HepG2 (cell line): ENCODE results near the gene SSU72. TPM values are rescaled to one million over a fixed set of nuclear protein-coding genes. Genes with fewer than 3 reads are reported as not detected.
"Not testable (repeated sequence)": the region's sequence is repeated elsewhere in the genome, so short reads cannot be mapped to it uniquely, and the experiment has no call there.

ENCODE experiments used
- ATAC-seq: fragments of 200-7000 bp; cut with Tn5 transposase; 3 replicates; pipeline ENCODE4 v1.9.1; 2020; ENCODE audit warnings: mild to moderate bottlenecking, moderate library complexity
- BruUV-seq: library from RNA; stranded (reverse); fragments of 400-500 nt; replicated peaks from 2 replicates; lab custom pipeline; 2021; lab: Mats Ljungman, UMichigan
- CTCF ChIA-PET: fragments of 300-600 bp; formaldehyde crosslinking; extraction: SDS; loops from one replicate; lab custom pipeline; 2021; ENCODE audit warnings: low total read pairs, inconsistent platforms, low intra/inter-chr PET ratio; lab: Yijun Ruan, JAX
- POLR2A ChIA-PET: fragments of 350-600 bp; sonication (Branson Sonifier 250); formaldehyde crosslinking; loops from one replicate; lab custom pipeline; 2020; ENCODE audit warnings: antibody characterized with exemption, inconsistent platforms; lab: Yijun Ruan, JAX
- DNase-seq: peaks from one replicate; pipeline ENCODE4 v3.0.0-alpha.2; 2015; ENCODE audit warnings: low spot score
- FAIRE-seq: peaks from 3 replicates; lab custom pipeline; 2011; peaks lifted over from hg19 to GRCh38; lab: Jason Lieb, UNC
- H2AFZ ChIP-seq: one replicate; pipeline ENCODE4 v1.6.1; 2011; ENCODE audit warnings: low read length, inconsistent platforms
- H3K27ac ChIP-seq: fragments of 300-600 bp; 3 replicates; pipeline ENCODE4 v1.8.0; 2011; ENCODE audit warnings: mixed run types, mild to moderate bottlenecking, mixed read lengths, low read length, inconsistent platforms; ENCODE audit not compliant: insufficient read depth; ENCODE audit errors: extremely low read length
- H3K27me3 ChIP-seq, 2 experiments: fragments of 200-600 bp in 1 of 2; 2 replicates in 1 of 2; 3 replicates in 1 of 2; pipeline versions ENCODE4 v1.6.0 to v1.8.0; 2011; ENCODE audit warnings: low read length in 2 of 2, mild to moderate bottlenecking in 2 of 2, moderate library complexity in 2 of 2, inconsistent platforms in 1 of 2; ENCODE audit not compliant: insufficient read depth in 2 of 2, control insufficient read depth in 1 of 2
- H3K36me3 ChIP-seq, 2 experiments: fragments of 200-600 bp in 1 of 2; replicated peaks in 1 of 2; 2 replicates in 1 of 2; 3 replicates in 1 of 2; pipeline versions ENCODE4 v1.5.1 to v1.8.0; 2011; ENCODE audit warnings: low read length in 2 of 2, inconsistent platforms in 1 of 2; ENCODE audit not compliant: insufficient read depth in 2 of 2, control insufficient read depth in 1 of 2
- H3K4me1 ChIP-seq: 2 replicates; pipeline ENCODE4 v1.5.1; 2012; ENCODE audit warnings: low read length, inconsistent platforms; ENCODE audit not compliant: insufficient read depth
- H3K4me2 ChIP-seq: 2 replicates; pipeline ENCODE4 v1.6.0; 2011; ENCODE audit warnings: low read depth, low read length, inconsistent platforms
- H3K4me3 ChIP-seq, 3 experiments: fragments of 200-600 bp in 1 of 3; sonication (generic), shearing (Covaris generic) in 1 of 3; replicated peaks in 1 of 3; 2 replicates each; pipeline ENCODE4 v1.5.1; 2011 to 2016; ENCODE audit warnings: low read length in 3 of 3, inconsistent platforms in 2 of 3, low read depth in 2 of 3, mild to moderate bottlenecking in 2 of 3, control low read depth in 1 of 3, mixed read lengths in 1 of 3; ENCODE audit not compliant: insufficient read depth in 1 of 3
- H3K79me2 ChIP-seq: one replicate; pipeline ENCODE4 v1.6.1; 2011; ENCODE audit warnings: low read length, inconsistent platforms; ENCODE audit not compliant: insufficient read depth
- H3K9ac ChIP-seq: 2 replicates; pipeline ENCODE4 v1.6.0; 2011; ENCODE audit warnings: mild to moderate bottlenecking, low read depth, low read length, inconsistent platforms; ENCODE audit not compliant: insufficient read depth
- H3K9me3 ChIP-seq: 2 replicates; pipeline ENCODE4 v1.5.1; 2012; ENCODE audit warnings: mild to moderate bottlenecking, low read length
- H4K20me1 ChIP-seq: 2 replicates; pipeline ENCODE4 v1.6.0; 2011; ENCODE audit warnings: inconsistent platforms, mild to moderate bottlenecking, low read length, moderate library complexity; ENCODE audit not compliant: insufficient read depth
- CBX1 ChIP-seq: IDR thresholded peaks from one replicate; pipeline ENCODE4 v1.6.1; 2016; ENCODE audit warnings: antibody characterized with exemption, low read depth
- PRDM10 ChIP-seq: sonication (generic); formaldehyde crosslinking; IDR thresholded peaks from 2 replicates; pipeline ENCODE4 v1.4.0; 2020; ENCODE audit warnings: low read depth, missing genetic modification reagents
- SOX13 ChIP-seq, 3 experiments: fragments of 450-650 bp in 1 of 3; sonication (generic) in 1 of 3; formaldehyde crosslinking in 1 of 3; IDR thresholded peaks in 2 of 3; conservative IDR thresholded peaks in 1 of 3; 2 replicates each; pipeline versions ENCODE4 v1.5.0 to v1.6.1; 2016 to 2020; ENCODE audit warnings: antibody characterized with exemption in 1 of 3, mild to moderate bottlenecking in 1 of 3, missing compliant biosample characterization in 1 of 3, missing genetic modification reagents in 1 of 3, moderate library complexity in 1 of 3
- ZBTB2 ChIP-seq: sonication (generic); formaldehyde crosslinking; IDR thresholded peaks from 2 replicates; pipeline ENCODE4 v1.8.0; 2022; ENCODE audit warnings: low read depth, missing genetic modification reagents
- ZBTB26 ChIP-seq: IDR thresholded peaks from 2 replicates; pipeline ENCODE4 v1.6.1; 2016; ENCODE audit warnings: missing compliant biosample characterization, missing genetic modification reagents, borderline replicate concordance
- WGBS: methylation state at CpG from one replicate; pipeline ENCODE4 v1.1.6; 2017; ENCODE audit warnings: low lambda C conversion rate; 5-methylcytosine and 5-hydroxymethylcytosine counted together
- in situ Hi-C: cut with HindIII; loops from 2 replicates; pipeline ENCODE4 v1.10.0; 2017; ENCODE audit warnings: low pct_unique_long_range_greater_than_20kb; ENCODE audit not compliant: extremely low pct_ligation_motif_present
- intact Hi-C: fragments of 100-400 bp; cut with micrococcal nuclease; formaldehyde crosslinking; loops from one replicate; pipeline ENCODE4 v1.10.0; 2022; ENCODE audit not compliant: unreplicated experiment
- polyA plus RNA-seq, 8 experiments: library from polyadenylated mRNA; depleted of rRNA in 3 of 8; stranded (reverse) in 7 of 8; unstranded in 1 of 8; fragments of >200 nt; fragmentation: Illumina TruSeq in 4 of 8; extraction: Trizol in 4 of 8; gene quantifications; 2 replicates each; pipeline versions ENCODE4 v1.2.1 to v1.2.3, GENCODE V29; 2011 to 2016; ENCODE audit warnings: low read depth in 4 of 8, missing spikeins in 1 of 8, mixed read lengths in 1 of 8; ENCODE audit not compliant: insufficient read depth in 1 of 8
- total RNA-seq, 5 experiments: library from RNA; depleted of rRNA; stranded (reverse); fragments of >200 nt; fragmentation: Illumina TruSeq; extraction: Trizol; gene quantifications; 2 replicates each; pipeline ENCODE4 v1.2.3, GENCODE V29; 2016; ENCODE audit warnings: low read depth in 1 of 5

SSU72 gene
- total and polyA plus RNA-seq, 2 of the 13 experiments (the other 11 are each of a cell fraction or from before 2014, with no cell fraction given): 42.8 to 67.1 TPM

GRCh38 chr1:1596493-1597274 is 22.0 kb upstream of the SSU72 start (continued):
- TF ChIP-seq PRDM10 (CRISPR knock-in tag): no peak
- TF ChIP-seq CBX1: no peak
- TF ChIP-seq ZBTB26: 0 out of 2 replicates have a peak, but pooled peaks have one; percentile 3
- TF ChIP-seq SOX13 (IDR thresholded peaks at IDR 0.05): no peak
- no peak for TF ChIP-seq SOX13 (CRISPR knock-in tag; conservative IDR thresholded peaks at IDR 0.05 in 1 of 2, IDR thresholded peaks at IDR 0.05 in 1 of 2)
- no peak for TF ChIP-seq ZBTB2

GRCh38 chr1:1595341-1595740 is 20.7 kb upstream of the SSU72 start:
- Histone ChIP-seq H3K4me1 (peaks cover 22% of the 10 kb centered on the region), H3K27me3 (peaks cover 10 to 33% of the 10 kb centered on the region in 2 experiments; a peak in 4 of 5 replicates)
- H3K9me3 ChIP-seq, ATAC-seq, DNase-seq, FAIRE-seq, H3K27ac ChIP-seq, BruUV-seq, H3K79me2 ChIP-seq, H3K36me3 ChIP-seq, H3K4me3 ChIP-seq, POLR2A ChIA-PET, H2AFZ ChIP-seq, H3K9ac ChIP-seq, intact Hi-C loops, H3K4me2 ChIP-seq, H4K20me1 ChIP-seq, CTCF ChIA-PET, in situ Hi-C loops: not testable (repeated sequence)
- WGBS: 11% methylated on average over 2 of the region's 2 CpGs
